Loucy (cell line): ENCODE results near the gene ZDHHC11.
"Not testable (repeated sequence)": the region's sequence is repeated elsewhere in the genome, so short reads cannot be mapped to it uniquely, and the experiment has no call there.

Experiments used
- CTCF ChIP-seq: fragments of 200-600 bp; sonication (generic); conservative IDR thresholded peaks from 2 replicates; pipeline ENCODE4 v1.5.1; 2014; ENCODE audit warnings: mild to moderate bottlenecking, antibody characterized with exemption, low read length
- EZH2phosphoT487 ChIP-seq: fragments of 200-600 bp; IDR thresholded peaks from 2 replicates; pipeline ENCODE4 v1.6.1; 2018; ENCODE audit warnings: antibody characterized with exemption, mild to moderate bottlenecking, moderate library complexity, borderline replicate concordance

- TF ChIP-seq CTCF, EZH2phosphoT487: not testable (repeated sequence)
Measured at GRCh38 chr5:847736-848135, 3.0 kb downstream of the ZDHHC11 start.
